Ecto neural progenitor cell (in vitro differentiated cells): ENCODE measurements around the gene TMEM119.
"Not testable (repeated sequence)": the region's sequence is repeated elsewhere in the genome, so short reads cannot be mapped to it uniquely, and the experiment has no call there.

Source experiments
- DNase-seq: peaks from one replicate; pipeline ENCODE4 v3.0.0-alpha.2; 2018; ENCODE audit warnings: low spot score

TMEM119 gene

GRCh38 chr12:108582978-108583770 lies 14.7 kb downstream of the TMEM119 start:
- DNase-seq: no peak

GRCh38 chr12:108582509-108582908 lies 15.4 kb downstream of the TMEM119 start:
- no peak for DNase-seq

DNA sequence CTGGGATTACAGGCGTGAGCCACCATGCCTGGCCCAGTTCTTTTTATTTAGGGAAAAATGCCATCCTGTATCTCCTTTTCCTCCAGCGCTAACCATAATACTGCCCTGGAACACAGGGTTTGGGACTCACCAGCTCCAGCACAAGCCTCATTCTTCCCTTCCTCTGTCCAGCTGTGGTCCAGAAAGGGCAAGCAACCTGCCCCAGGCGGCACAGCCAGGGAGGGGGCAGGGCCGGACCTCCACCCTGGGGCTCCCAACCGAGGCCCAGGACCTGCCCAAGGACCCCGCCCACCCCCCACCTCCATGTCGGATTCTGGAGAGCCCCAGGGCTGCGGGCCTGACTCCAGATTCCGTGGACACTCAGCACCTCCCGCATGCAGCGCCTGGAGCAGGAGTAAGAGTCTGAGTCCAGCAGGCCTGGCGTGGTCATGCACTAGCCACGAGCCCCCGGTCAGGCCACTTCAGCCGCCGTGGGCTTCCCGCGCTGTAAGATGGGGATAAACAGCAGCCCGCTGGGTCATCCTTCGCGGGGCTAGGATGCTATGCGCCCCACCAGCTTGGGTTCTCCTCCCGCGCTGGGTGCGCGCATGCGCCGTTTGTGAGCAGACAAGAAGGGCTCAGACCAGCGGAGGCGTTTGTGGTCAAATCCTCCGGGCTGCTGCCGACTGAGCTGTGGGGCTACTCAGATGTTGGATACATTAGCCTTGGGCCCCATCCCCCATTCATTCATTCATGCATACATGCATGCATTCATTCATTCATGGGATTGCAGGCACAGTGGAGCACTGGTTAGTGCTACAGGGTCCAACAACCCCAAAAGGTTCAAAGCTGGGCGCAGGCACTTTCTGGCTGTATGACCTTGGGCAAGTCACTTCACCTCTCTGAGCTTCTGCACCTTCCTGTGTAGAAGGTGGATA lies 16.3 kb downstream of the TMEM119 start:
- no peak for DNase-seq

DNA sequence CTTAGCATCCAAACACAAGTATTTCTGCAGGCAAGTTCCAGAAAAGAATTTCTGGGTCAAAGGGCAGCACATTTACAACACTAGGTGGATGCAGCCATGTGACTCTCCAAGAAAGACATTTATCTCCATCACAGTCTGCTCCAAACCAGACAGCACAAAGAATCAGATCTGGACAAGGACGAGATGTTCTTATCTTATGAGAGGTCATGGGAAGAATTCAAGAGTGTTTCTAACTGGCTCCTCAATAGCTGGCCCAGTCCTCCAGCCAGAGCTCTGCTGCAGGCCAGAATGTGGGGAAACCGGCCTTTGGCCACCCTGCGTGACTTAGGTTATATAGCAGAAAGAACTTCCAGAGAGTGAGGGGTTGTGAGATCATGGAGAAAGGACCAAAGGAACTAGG lies 17.4 kb downstream of the TMEM119 start:
- no peak for DNase-seq

- no peak for DNase-seq
Measured at GRCh38 chr12:108578813-108579212, 19.1 kb downstream of the TMEM119 start.

- no peak for DNase-seq
Measured at GRCh38 chr12:108578264-108578663, 19.6 kb downstream of the TMEM119 start.

DNA sequence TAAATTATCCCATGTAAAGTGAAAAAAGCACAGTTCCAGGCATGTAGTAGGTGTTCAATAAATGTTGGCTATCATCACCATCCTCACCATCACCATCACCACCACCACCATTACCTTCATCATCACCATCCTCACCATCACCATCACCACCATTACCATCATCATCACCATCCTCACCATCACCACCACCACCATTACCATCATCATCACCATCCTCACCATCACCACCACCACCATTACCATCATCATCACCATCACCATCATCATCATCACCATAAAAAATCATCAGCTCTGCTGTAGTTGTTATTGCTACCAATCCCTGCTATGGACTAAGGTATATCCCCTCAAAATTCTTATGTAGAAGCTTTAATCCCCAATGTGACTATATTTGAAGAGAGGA lies 20.4 kb downstream of the TMEM119 start:
- DNase-seq: no peak

DNA sequence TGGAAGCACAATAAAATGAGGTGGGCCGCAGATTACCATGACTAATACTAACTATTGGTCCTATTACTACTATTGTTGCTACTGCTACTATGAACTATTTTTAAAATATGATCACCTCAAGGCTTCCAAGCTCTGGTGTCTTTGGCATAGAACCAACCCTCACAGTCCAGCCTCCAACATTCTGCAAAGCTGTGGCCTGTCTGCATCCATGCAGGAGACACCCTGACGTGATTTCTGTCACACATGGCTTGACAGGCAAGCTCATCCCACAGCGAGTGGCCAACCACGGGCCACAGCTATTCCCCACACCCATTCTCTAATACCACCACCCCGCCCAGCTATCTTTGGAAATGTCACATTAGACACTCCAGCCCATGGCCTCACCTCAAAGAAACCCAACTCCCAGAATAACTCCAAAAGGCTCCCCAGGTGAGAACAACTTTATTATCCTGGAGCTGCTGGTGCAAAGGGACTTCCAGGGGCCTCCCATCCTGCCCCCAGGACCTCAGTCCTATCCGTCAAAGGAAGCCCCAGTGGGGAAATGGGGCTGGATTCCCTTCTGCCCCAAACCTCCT lies 21.1 kb downstream of the TMEM119 start:
- peak; percentile 10 for DNase-seq

- peak; percentile 24 for DNase-seq
Measured at GRCh38 chr12:108575199-108575912, 22.5 kb downstream of the TMEM119 start.

DNA sequence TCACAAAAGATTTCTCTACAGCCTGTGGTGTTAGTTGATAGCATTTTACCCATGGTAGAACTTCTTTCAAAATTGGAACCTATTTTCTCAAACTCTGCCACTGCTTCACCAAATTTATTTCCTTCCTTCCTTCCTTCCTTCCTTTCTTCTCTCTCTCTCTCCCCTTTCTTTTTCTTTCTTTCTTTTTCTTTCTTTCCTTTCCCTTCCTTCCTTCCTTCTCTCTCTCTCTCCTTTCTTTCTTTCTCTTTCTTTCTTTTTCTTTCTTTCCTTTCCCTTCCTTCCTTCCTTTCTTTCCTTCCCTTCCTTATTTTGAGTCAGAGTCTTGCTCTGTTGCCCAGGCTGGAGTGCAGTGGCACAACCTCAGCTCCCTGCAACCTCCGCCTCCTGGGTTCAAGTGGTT lies 23.6 kb downstream of the TMEM119 start:
- DNase-seq: not testable (repeated sequence)

- DNase-seq: peak; percentile 0
Measured at GRCh38 chr12:108573317-108573716, 24.6 kb downstream of the TMEM119 start.

GRCh38 chr12:108572166-108572790 lies 25.6 kb downstream of the TMEM119 start:
- DNase-seq: no peak

GRCh38 chr12:108571609-108572165 lies 26.2 kb downstream of the TMEM119 start:
- no peak for DNase-seq

GRCh38 chr12:108570743-108571608 lies 26.9 kb downstream of the TMEM119 start:
- DNase-seq: peak; percentile 47

DNA sequence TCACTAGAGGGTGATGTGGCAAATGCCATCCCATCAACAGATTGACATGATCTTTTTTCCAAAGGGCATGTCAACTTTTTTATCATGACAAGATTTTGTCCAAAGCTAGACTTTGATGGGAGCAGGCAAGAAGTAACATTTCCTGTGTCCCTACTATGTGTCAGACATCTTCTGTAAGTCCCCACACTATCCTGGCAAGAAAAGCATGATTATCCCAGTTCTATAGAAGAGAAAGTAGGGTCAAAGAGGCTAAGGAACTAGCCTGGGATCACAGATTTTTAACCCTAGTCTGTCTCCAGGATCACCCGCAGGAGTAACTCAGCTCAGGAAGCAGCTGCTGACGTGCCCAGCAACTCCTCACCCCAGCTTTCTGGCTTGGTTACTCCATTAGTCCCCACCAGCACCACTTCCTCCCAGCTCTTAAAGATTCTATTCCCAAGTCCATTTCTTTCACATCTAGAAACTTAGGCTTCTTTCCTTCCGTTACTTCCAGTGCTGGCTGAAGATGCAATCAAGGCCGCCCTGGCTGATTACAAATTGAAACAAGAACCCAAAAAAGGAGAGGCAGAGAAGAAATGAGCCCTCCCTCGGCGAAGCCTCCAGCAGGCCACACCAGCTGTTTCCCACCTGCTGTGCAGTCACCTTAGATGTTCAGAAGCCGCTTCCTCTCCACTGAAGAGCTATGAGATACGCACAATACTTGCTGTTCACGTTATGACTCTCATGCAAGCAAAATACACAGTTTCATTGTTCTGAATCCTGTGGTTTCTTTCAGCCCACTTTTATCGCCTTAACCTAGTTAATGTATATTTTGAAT lies 29.3 kb downstream of the TMEM119 start:
- peak; percentile 32 for DNase-seq

GRCh38 chr12:108567406-108568337 lies 30.2 kb downstream of the TMEM119 start:
- DNase-seq: peak; percentile 6

GRCh38 chr12:108566452-108566851 lies 31.4 kb downstream of the TMEM119 start:
- DNase-seq: peak; percentile 28

DNA sequence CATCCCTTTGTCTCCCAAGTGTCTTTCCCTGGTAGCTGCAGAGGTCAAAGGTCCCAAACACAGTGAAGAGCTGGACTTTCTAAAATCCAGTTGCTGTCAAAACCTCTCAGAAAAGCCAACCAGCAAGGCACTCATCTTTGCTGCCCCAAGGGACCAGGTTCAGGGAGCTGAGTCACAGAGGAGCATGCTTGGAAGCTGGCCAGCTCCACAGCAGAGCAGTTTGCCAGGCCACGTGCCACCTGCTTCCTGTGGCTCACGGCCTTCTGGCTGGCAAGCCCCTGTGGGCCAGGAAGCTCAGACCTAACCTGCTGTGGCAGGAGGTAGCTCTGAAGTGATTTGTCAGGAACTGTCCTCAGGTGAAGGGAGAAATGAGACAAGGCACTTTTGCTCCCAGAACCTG lies 31.9 kb downstream of the TMEM119 start:
- DNase-seq: peak; percentile 38
